HG02678 (cell line): ENCODE results near the gene TTYH1.
"Not testable (repeated sequence)": the region's sequence is repeated elsewhere in the genome, so short reads cannot be mapped to it uniquely, and the experiment has no call there.

Experiments
- ATAC-seq: cut with Tn5 transposase; IDR thresholded peaks from one replicate; pipeline ENCODE4 v1.9.1; 2021; ENCODE audit warnings: mild to moderate bottlenecking, moderate library complexity; ENCODE audit not compliant: unreplicated experiment

The TTYH1 gene

DNA sequence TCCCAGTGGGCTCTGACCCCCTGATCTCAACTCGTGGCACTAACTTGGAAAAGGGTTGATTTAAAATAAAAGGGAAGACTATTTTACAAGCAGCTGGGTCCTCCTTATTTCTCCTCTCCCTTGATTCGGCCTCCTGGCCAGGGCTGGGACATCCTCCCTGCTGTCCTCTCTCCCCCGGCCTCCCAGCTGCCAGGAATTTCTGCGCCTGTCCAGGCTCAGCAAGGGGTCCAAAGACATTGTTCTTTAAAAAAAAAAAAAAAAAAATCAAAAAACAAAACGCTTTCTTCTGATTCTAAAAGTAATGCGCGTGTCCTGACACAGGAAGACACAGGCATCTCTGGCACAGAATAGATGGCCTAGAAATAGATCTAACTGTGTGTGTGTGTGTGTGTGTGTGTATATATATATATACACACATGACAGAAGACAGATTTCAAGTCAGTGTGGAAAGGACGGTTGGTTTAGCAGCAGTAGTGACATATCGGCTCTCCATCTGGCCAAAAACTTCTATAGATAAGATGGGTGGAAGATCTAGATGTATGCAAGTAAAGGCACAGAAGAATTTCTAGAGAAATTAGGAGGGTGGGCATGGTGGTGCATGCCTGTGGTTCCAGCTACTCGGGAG, 21.5 kb downstream of the TTYH1 start:
- no peak for ATAC-seq

DNA sequence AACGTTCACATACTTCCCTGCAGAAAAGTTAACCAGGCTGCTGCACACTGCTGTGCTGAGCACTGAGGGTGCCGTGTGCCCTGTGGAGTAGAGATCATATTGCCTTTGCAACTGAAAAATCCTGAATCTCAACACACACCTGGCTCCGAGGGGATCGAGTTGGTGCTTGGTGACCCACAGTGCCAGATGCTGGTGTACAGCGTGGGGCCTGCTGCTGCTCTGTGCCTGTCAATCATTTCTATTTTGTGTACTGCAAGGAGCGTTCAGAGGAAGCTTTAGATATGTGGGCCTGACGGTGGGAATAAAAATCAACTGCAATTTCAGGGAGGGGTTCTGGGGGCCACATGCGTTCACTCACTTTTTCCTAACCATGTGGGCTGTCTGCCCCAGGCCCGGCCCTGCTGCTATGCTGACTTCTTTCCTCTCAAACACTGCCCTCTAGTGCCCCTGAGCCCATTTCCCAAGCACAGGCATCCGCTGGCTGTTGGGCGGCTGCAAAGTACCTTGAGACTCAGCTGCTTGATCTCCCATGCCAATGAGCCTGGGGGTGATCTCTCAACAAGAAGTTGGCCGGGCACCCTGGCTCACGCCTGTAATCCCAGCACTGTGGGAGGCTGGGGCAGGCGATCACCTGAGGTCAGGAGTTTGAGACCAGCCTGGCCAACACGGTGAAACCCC, 24.0 kb downstream of the TTYH1 start:
- no peak for ATAC-seq

- no peak for ATAC-seq
These were observed 25.4 kb downstream of the TTYH1 start for GRCh38 chr19:54440641-54441040.

GRCh38 chr19:54444737-54445136, 29.5 kb downstream of the TTYH1 start:
- ATAC-seq: no peak

DNA sequence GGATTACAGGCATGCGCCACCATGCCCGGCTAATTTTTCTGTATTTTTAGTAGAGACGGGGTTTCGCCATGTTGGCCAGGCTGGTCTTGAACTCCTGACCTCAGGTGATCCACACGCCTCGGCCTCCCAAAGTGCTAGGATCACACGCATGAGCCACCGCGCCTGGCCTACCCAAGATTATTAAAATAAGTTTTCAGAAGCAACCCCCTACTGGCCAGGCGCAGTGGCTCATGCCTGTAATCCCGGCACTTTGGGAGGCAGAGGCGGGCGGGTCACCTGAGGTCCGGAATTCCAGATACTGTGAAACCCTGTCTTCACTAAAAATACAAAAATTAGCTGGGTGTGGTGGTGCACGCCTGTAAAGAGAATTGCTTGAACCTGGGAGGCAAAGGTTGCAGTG, 31.1 kb downstream of the TTYH1 start:
- not testable (repeated sequence) for ATAC-seq

DNA sequence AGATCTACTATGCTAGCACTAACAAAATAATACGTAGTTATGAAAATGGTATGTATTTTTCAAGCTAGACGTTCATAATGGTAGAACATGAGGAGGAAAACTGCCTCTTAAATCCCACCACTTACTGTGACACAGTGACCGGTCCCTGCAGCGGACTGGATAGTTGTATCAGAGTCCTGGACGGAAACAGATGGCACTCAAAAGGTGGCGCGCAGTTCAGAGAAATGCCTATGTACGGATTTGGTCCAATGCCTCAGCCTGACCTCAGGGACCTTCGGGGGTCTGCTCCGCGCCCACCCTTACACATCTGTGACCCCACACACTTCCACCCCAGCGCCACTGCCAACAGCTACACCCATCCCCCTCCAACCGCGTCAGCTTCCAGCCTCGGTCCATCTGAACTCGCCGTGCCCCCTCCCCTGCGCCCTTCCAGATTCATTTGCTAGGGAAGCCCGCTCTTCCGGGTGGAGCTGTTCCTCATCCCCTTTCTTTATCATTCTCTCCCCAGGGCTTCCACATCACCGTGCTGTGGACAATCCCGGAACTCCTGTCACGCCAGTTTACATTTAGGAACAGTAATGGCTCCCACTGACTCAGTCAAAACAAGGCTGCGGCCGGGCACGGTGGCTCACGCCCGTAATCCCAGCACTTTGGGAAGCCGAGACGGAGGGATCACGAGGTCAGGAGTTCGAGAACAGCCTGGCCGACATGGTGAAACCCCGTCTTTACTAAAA, 32.9 kb downstream of the TTYH1 start:
- peak; percentile 10 for ATAC-seq

DNA sequence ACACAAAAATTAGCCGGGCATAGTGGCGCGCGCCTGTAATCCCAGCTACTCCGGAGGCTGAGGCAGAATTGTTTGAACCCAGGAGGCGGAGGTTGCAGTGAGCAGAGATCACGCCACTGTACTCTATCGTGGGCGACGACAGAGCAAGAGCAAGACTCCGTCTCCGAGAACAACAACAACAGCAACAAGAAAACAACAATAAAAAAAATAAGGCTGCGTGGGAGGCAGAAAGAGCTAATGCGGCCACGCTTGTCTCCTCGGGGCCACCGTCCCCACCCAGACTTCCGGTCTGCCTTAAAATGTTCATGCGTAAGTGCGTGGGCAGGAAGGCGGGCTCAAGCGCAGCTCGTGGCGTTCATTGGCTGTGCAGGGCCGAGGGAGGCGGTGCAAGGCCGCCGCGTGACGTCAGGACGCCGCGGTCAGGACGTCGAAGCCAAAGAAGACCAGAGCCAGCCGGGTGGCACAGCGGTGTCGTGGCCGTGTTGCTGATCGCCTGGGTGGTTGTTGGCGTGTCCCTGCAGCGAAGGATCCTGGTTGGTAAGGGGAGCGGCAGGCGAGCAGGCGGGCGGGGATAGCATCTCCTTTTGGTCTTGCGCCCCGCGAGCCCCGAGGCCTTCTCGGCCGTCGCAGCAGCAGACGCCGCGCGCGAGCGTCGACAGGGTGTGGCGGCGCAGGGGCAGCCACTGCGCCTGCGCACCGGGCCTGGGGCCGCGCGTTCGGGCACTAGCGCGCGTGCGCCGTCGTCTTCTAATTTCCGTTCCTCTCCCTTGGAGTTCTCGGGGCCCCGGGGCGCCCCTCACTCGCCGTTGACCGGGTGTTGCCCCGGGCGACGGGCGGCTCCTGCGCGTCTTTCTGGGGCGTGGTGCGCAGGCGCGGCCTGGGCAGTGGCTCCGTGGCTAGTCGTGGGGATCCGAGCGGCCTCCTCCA, 33.8 kb downstream of the TTYH1 start, which contains the start of gene LENG8:
Gene LENG8 (plus strand): TSS at position 426 of the 927 bp plus-strand sequence. CDS start 2,146 bp downstream, outside the sequence.
- ATAC-seq: peak; percentile 87

DNA sequence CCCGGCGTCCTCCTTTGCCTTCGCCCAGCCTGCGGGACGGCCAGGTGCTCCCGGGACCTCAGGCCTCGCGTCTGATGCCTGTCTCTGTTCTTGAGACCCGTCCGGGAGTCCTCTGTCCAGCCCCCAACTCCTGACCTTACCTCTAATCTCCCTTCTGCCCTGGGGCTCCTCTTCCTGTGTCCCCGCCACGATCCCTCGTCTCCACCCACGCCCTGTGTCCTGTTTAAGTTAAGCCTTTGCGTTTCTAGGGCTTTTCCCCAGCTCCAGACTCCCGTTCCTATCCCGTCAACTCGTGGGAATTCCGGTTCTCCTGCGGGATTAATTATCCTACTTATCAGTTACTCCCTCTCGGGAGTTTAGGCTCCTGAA, 34.4 kb downstream of the TTYH1 start:
- no peak for ATAC-seq

DNA sequence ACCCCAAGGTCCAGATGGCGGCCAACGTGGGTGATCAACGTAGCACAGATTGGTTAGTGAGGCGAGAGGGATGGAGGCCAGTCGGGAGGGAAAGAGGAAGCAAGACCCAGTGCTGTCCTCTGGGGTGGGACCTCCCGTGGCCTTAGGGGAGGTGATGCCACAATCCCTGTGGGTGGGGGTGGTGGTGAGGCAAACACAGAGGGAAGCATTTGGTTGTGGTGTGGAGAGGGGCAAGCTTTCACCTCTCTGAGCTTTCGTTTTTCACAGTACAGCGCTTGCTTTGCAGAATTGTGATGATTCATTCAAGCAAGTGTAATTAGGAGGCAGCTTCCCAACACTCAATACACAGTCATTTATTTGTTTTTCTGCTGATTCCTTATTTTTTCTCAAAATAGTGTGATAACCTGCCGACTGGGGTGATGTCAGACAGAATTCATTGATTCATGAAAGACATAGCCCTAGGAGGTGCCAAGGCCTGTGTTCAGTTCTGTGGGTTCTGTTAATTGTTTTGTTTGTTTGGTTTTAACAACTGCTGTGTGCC, 36.1 kb downstream of the TTYH1 start:
- no peak for ATAC-seq

DNA sequence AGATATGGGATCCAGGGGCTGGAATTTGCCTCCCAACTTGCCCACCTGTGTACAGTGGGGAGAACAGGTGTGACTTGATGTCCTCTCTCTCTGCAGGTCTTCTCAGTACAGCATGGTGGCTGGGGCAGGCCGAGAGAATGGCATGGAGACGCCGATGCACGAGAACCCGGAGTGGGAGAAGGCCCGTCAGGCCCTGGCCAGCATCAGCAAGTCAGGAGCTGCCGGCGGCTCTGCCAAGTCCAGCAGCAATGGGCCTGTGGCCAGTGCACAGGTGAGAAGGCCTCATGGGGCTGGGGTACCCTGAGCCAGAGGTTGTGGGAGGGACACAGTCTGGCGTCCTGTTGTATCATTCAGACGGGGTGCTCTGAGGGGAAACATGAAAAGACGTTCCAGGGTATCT, 36.7 kb downstream of the TTYH1 start:
- ATAC-seq: no peak

- ATAC-seq: no peak
These were observed 37.4 kb downstream of the TTYH1 start for GRCh38 chr19:54452626-54453025.

- ATAC-seq: no peak
These were observed 38.9 kb downstream of the TTYH1 start for GRCh38 chr19:54453921-54454780.

DNA sequence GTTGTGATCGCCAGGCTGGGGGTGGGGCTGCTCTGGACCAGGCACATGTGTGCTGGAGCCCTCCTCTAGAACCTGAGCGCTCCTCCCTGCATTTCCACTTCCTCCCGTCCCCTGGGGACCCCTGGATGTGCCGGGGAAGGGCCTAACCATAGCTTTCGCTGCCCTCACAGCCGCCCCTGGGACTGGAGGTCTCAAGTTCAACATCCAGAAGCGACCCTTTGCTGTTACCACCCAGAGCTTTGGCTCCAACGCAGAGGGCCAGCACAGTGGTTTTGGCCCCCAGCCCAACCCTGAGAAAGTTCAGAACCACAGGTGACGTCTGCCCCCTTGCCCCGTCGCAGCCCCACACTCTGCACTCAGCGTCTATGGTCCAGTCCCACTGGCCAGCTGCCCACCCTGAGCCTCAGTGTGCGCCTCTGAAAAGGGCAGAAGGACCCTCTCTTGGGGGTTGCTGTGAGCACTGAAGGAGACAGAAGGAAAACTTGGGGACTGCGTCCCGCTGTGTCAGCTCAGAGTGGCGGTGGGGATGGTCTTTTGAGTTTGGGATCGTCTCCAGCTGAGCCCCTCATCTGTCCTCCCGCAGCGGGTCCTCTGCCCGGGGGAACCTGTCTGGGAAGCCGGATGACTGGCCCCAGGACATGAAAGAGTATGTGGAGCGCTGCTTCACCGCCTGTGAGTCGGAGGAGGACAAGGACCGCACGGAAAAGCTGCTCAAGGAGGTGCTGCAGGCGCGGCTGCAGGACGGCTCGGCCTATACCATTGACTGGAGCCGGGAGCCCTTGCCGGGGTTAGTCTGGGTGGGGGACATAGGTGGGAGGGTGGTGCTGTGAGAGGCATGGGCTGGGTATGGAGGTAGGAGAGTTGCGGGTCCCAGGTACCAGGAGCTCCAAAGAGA, 39.8 kb downstream of the TTYH1 start:
- ATAC-seq: no peak

- ATAC-seq: no peak
These were observed 40.6 kb downstream of the TTYH1 start for GRCh38 chr19:54455786-54456422.

DNA sequence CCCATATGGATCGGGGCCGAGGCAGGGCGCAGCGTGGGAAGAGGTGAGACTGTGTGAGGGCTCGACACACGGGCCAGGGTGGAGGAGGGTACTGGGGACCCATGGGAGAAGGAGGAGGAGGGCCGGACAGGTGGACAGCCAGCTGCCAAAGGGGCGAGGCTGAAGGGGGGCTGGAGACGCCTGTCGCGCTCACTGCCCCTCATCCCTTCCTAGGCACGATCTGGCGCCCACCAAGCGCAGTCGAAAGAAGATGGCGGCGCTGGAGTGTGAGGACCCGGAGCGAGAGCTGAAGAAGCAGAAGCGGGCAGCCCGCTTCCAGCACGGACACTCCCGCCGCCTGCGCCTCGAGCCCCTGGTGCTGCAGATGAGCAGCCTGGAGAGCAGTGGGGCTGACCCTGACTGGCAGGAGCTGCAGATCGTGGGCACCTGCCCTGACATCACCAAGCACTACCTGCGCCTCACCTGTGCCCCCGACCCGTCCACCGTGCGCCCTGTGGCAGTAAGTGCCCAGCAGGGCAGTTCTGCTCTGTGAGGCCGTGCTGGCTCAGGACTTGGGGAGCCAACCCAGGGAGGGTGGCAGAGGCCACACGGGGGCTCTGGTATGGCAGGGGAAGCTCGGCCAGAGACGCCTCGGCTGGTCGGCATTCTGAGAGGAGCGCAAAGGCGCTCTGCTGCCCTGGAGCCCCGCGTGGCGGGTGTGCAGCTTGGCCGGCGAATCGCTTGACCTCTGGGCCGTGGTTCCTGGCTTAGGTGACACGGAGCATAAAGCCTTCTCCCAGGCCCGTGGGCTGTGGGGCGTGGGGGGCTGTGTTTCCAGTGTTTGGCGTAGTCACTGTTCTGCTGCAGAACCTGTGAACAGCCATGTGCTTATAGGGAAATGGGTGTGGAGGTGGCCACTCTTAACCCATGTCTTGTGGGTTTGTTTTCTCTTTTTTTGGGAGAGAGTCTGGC, 41.4 kb downstream of the TTYH1 start:
- no peak for ATAC-seq

DNA sequence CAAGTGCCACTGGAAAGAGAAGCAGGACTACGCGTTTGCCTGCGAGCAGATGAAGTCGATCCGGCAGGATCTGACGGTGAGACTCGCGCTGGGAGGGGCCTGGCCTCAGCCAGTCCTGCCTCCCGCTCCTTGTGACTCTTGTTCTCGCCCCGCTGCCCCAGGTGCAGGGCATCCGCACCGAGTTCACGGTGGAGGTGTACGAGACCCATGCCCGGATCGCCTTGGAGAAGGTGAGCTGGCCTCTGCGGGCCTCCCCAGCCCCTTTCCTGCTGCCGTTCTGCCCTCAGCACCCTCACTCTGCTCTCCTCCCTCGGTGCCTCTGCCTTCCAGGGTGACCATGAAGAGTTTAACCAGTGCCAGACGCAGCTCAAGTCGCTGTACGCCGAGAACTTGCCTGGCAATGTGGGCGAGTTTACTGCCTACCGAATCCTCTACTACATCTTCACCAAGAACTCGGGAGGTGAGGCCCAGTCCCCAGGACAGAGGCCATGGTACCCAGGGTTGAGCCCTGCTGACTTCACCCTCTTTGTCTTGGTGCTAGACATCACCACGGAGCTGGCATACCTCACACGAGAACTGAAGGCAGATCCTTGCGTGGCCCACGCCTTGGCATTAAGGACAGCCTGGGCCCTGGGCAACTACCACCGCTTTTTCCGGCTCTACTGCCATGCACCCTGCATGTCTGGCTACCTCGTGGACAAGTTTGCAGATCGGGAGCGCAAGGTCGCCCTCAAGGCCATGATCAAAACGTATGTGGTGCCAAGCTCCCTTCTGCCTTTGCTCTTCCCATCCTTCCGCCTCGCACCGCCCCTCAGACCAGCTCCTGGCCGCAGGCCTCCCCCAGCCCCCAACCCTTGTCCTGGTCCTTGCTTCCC, 42.7 kb downstream of the TTYH1 start:
- ATAC-seq: no peak
